Measurements from ENCODE around the gene C11orf97.

GRCh38 chr11:94516725-94517124 lies 4.5 kb downstream of the C11orf97 start:
- TF ChIP-seq TAF1 (IDR thresholded peaks at IDR 0.05; ENCODE audit: borderline replicate concordance, low read depth, low read length) (no peak), POLR2AphosphoS5 (IDR thresholded peaks at IDR 0.05; ENCODE audit: low read depth, low read length) (no peak)
